Measurements from ENCODE around the gene MTRF1L. TPM values are rescaled to one million over a fixed set of nuclear protein-coding genes. Genes with fewer than 3 reads are reported as not detected.

Gene MTRF1L
- polyA plus RNA-seq, 1 donor (not counting 4 experiments of a cell fraction or from before 2014, with no cell fraction given), result 19.0 TPM

DNA sequence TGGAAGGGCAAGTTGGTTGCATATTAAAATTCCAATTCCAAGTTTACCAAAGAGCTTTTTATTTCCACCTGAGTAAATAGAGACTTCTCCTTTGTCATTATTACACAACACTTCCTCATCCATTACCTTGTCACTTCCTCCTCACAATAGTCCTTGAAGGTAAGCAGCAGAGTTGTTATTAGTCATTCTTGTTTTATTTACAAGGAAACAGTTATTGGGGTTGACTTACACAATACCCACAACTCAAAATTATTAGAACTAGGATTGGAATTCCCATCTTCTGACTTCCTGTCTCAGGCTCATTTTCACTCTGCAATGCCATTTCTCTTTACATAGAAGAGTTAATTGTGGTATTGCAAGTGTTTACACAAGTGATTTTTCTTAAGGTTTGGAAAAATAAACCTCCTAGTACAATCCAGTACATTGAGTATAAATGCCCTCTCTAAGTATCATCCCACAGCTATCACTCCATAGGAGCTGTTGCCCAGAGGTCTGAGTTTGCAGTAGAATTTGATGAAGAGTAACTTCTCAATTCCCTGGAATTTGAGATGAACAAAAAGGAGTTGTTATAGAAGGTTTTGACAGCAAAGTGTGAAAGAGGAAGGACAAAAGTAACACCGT lies 28.9 kb upstream of the MTRF1L start:
- dilution Hi-C loops (cut with MboI; ENCODE audit: extremely low pct_ligation_motif_present, low sequenced_read_pairs), result loop anchor here (25.0 kb wide), 1 partner anchor 181 kb away; no protein-coding TSS in a partner anchor
- no peaks in the 10 kb centered on the region for H3K9me3 ChIP-seq (ENCODE audit: control insufficient read depth, low read depth, low read length)
- DNase-seq (ENCODE audit: low read depth, low spot score), result no peak
- no peak overlapping the region for H2AFZ ChIP-seq (ENCODE audit: control insufficient read depth, low read length)
- no peak overlapping the region for H3K4me3 ChIP-seq (ENCODE audit: control insufficient read depth in 2 of 3, extremely low read depth in 1 of 3, insufficient read depth in 2 of 3, low read depth in 1 of 3, low read length in 3 of 3)
- no peaks in the 10 kb centered on the region for H3K79me2 ChIP-seq (ENCODE audit: control insufficient read depth, insufficient read depth, low read length)
- no peak overlapping the region for H3K4me2 ChIP-seq (ENCODE audit: control insufficient read depth, extremely low read depth, insufficient read depth, low read depth, low read length)
- no peak for TF ChIP-seq EZH2 (IDR thresholded peaks at IDR 0.05; ENCODE audit: low read length)
- TF ChIP-seq, protein P1, sequence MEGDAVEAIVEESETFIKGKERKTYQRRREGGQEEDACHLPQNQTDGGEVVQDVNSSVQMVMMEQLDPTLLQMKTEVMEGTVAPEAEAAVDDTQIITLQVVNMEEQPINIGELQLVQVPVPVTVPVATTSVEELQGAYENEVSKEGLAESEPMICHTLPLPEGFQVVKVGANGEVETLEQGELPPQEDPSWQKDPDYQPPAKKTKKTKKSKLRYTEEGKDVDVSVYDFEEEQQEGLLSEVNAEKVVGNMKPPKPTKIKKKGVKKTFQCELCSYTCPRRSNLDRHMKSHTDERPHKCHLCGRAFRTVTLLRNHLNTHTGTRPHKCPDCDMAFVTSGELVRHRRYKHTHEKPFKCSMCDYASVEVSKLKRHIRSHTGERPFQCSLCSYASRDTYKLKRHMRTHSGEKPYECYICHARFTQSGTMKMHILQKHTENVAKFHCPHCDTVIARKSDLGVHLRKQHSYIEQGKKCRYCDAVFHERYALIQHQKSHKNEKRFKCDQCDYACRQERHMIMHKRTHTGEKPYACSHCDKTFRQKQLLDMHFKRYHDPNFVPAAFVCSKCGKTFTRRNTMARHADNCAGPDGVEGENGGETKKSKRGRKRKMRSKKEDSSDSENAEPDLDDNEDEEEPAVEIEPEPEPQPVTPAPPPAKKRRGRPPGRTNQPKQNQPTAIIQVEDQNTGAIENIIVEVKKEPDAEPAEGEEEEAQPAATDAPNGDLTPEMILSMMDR (optimal IDR thresholded peaks at IDR 0.05 in 1 of 3, IDR thresholded peaks at IDR 0.05 in 1 of 3, conservative IDR thresholded peaks at IDR 0.05 in 1 of 3; ENCODE audit: extremely low read depth in 1 of 3, insufficient read depth in 2 of 3, low read length in 3 of 3), result no peak
- H4K20me1 ChIP-seq (ENCODE audit: control insufficient read depth, extremely low read depth, insufficient read depth, low read length), result no peaks in the 10 kb centered on the region
- no peak for FAIRE-seq
- no peaks in the 10 kb centered on the region for H3K27me3 ChIP-seq (ENCODE audit: control insufficient read depth, extremely low read depth, insufficient read depth, low read length)
- no peaks in the 10 kb centered on the region for H3K9me1 ChIP-seq (ENCODE audit: control insufficient read depth, extremely low read depth, insufficient read depth, low read length)
- no peak overlapping the region for H3K27ac ChIP-seq (ENCODE audit: control insufficient read depth, insufficient read depth, low read length)
- no peak overlapping the region for H3K9ac ChIP-seq (ENCODE audit: control insufficient read depth, extremely low read depth, insufficient read depth, low read length)
- H3K4me1 ChIP-seq (ENCODE audit: control insufficient read depth, extremely low read depth, insufficient read depth, low read length), result no peaks in the 10 kb centered on the region
- H3K36me3 ChIP-seq (ENCODE audit: control insufficient read depth in 2 of 2, extremely low read depth in 1 of 2, insufficient read depth in 2 of 2, low read length in 2 of 2), result no peaks in the 10 kb centered on the region

DNA sequence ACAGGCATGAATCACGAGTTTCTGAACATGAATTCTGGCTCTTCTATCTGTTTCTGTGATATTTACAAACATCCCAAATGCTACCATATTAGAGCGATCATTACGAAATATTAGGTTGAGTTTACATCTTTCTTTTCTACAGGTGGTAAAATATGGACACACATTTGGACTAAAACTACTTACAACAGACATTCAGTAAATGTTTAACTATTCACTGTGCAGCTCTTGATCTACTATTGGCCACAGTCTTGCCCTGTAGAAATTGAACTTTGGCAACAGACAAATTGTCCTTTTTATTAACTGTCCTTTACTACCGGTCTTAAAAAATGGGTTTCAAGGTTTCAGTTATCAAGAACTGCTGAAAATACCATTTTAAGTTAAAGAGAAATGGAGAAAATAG lies 26.5 kb upstream of the MTRF1L start:
- Histone ChIP-seq H3K9me3 (ENCODE audit: control insufficient read depth, low read depth, low read length) (no peaks in the 10 kb centered on the region), H3K4me3 (ENCODE audit: control insufficient read depth in 2 of 3, extremely low read depth in 1 of 3, insufficient read depth in 2 of 3, low read depth in 1 of 3, low read length in 3 of 3) (no peak overlapping the region), H3K4me2 (ENCODE audit: control insufficient read depth, extremely low read depth, insufficient read depth, low read depth, low read length) (no peak overlapping the region), H3K27ac (ENCODE audit: control insufficient read depth, insufficient read depth, low read length) (no peak overlapping the region), H4K20me1 (ENCODE audit: control insufficient read depth, extremely low read depth, insufficient read depth, low read length) (no peaks in the 10 kb centered on the region), H2AFZ (ENCODE audit: control insufficient read depth, low read length) (no peak overlapping the region), H3K9ac (ENCODE audit: control insufficient read depth, extremely low read depth, insufficient read depth, low read length) (no peak overlapping the region), H3K36me3 (ENCODE audit: control insufficient read depth in 2 of 2, extremely low read depth in 1 of 2, insufficient read depth in 2 of 2, low read length in 2 of 2) (no peaks in the 10 kb centered on the region), H3K79me2 (ENCODE audit: control insufficient read depth, insufficient read depth, low read length) (no peaks in the 10 kb centered on the region), H3K27me3 (ENCODE audit: control insufficient read depth, extremely low read depth, insufficient read depth, low read length) (no peaks in the 10 kb centered on the region), H3K9me1 (ENCODE audit: control insufficient read depth, extremely low read depth, insufficient read depth, low read length) (no peaks in the 10 kb centered on the region), H3K4me1 (ENCODE audit: control insufficient read depth, extremely low read depth, insufficient read depth, low read length) (no peaks in the 10 kb centered on the region)
- DNase-seq (ENCODE audit: low read depth, low spot score) (no peak), FAIRE-seq (no peak)
- dilution Hi-C loops (cut with MboI; ENCODE audit: extremely low pct_ligation_motif_present, low sequenced_read_pairs), result loop anchor here (25.0 kb wide), 1 partner anchor 183 kb away; no protein-coding TSS in a partner anchor
- TF ChIP-seq, protein P1 (optimal IDR thresholded peaks at IDR 0.05 in 1 of 3, IDR thresholded peaks at IDR 0.05 in 1 of 3, conservative IDR thresholded peaks at IDR 0.05 in 1 of 3; ENCODE audit: extremely low read depth in 1 of 3, insufficient read depth in 2 of 3, low read length in 3 of 3), result no peak
- no peak for TF ChIP-seq EZH2 (IDR thresholded peaks at IDR 0.05; ENCODE audit: low read length)

Measured in keratinocyte (primary cell).